Neural progenitor cell (in vitro differentiated cells): ENCODE measurements around the gene HES5. TPM values are rescaled to one million over a fixed set of nuclear protein-coding genes. Genes with fewer than 3 reads are reported as not detected.

ENCODE experiments used
- DNase-seq: peaks from one replicate; pipeline ENCODE4 v3.0.0-alpha.2; 2016; ENCODE audit warnings: low spot score
- H2AFZ ChIP-seq: fragments of 200-600 bp; sonication (generic); replicated peaks from 2 replicates; pipeline ENCODE4 v1.6.1; 2016; ENCODE audit warnings: antibody characterized with exemption
- H3F3A ChIP-seq: fragments of 200-600 bp; sonication (generic); 2 replicates; pipeline ENCODE4 v1.6.1; 2016; ENCODE audit warnings: antibody characterized with exemption, low read depth
- H3K27ac ChIP-seq: fragments of 200-600 bp; sonication (generic); 2 replicates; pipeline ENCODE4 v1.5.1; 2016; ENCODE audit warnings: mild to moderate bottlenecking
- H3K27me3 ChIP-seq: fragments of 200-600 bp; sonication (generic); 2 replicates; pipeline ENCODE4 v1.6.1; 2016; ENCODE audit warnings: mild to moderate bottlenecking, moderate library complexity
- H3K36me3 ChIP-seq: fragments of 200-600 bp; sonication (generic); 2 replicates; pipeline ENCODE4 v1.5.1; 2016
- H3K4me1 ChIP-seq: fragments of 200-600 bp; sonication (generic); 2 replicates; pipeline ENCODE4 v1.6.1; 2016; ENCODE audit warnings: mixed run types
- H3K4me2 ChIP-seq: fragments of 200-600 bp; sonication (generic); 2 replicates; pipeline ENCODE4 v1.6.1; 2016
- H3K4me3 ChIP-seq: fragments of 200-600 bp; sonication (generic); 2 replicates; pipeline ENCODE4 v1.5.1; 2016
- H3K79me2 ChIP-seq: fragments of 200-600 bp; sonication (generic); 2 replicates; pipeline ENCODE4 v1.6.1; 2016; ENCODE audit warnings: low read depth
- H3K9ac ChIP-seq: fragments of 200-600 bp; sonication (generic); 2 replicates; pipeline ENCODE4 v1.6.1; 2016
- H3K9me3 ChIP-seq: fragments of 200-600 bp; sonication (generic); 2 replicates; pipeline ENCODE4 v1.5.1; 2016; ENCODE audit warnings: low read depth
- H4K20me1 ChIP-seq: fragments of 200-600 bp; sonication (generic); 2 replicates; pipeline ENCODE4 v1.6.1; 2016; ENCODE audit warnings: low read depth
- H3K27ac Mint-ChIP-seq: 3 replicates; pipeline ENCODE4 v1.8.0; 2021; ENCODE audit warnings: mixed read lengths
- H3K27me3 Mint-ChIP-seq: 2 replicates; pipeline ENCODE4 v1.8.0; 2022; ENCODE audit warnings: low read depth, mild to moderate bottlenecking, inconsistent platforms, moderate library complexity, mixed read lengths; ENCODE audit not compliant: insufficient read depth
- H3K36me3 Mint-ChIP-seq: 3 replicates; pipeline ENCODE4 v1.8.0; 2021; ENCODE audit warnings: mixed read lengths
- H3K4me1 Mint-ChIP-seq: 3 replicates; pipeline ENCODE4 v1.8.0; 2021; ENCODE audit warnings: mixed read lengths
- H3K4me3 Mint-ChIP-seq: 3 replicates; pipeline ENCODE4 v1.8.0; 2021; ENCODE audit warnings: mild to moderate bottlenecking, moderate library complexity, mixed read lengths
- H3K9me3 Mint-ChIP-seq: 3 replicates; pipeline ENCODE4 v1.8.0; 2020; ENCODE audit warnings: mixed read lengths
- EZH2 ChIP-seq: fragments of 200-600 bp; sonication (generic); IDR thresholded peaks from 2 replicates; pipeline ENCODE4 v1.6.1; 2017; ENCODE audit warnings: antibody characterized with exemption, mild to moderate bottlenecking, moderate library complexity
- EZH2phosphoT487 ChIP-seq: fragments of 200-600 bp; sonication (generic); IDR thresholded peaks from 2 replicates; pipeline ENCODE4 v1.6.1; 2017; ENCODE audit warnings: antibody characterized with exemption
- total RNA-seq: library from RNA; depleted of rRNA; stranded (reverse); fragments of >200 nt; gene quantifications from 2 replicates; pipeline ENCODE4 v1.2.3, GENCODE V29; 2015; ENCODE audit warnings: low replicate concordance
- TF ChIP-seq, protein P1 (sequence below): fragments of 200-600 bp; sonication (generic); IDR thresholded peaks from 2 replicates; pipeline ENCODE4 v1.5.1; 2017; ENCODE audit warnings: antibody characterized with exemption, mild to moderate bottlenecking

Gene HES5
- total RNA-seq, 1 donor from 2014 or later = 6.4 TPM

- Histone ChIP-seq H3K9ac (no peak overlapping the region), H3K4me2 (peak overlapping the region; percentile 92), H3K27me3 (no peaks in the 10 kb centered on the region), H3K9me3 (no peaks in the 10 kb centered on the region), H3K27ac (peak overlapping the region; percentile 20), H3K36me3 (no peaks in the 10 kb centered on the region), H3K4me3 (peak overlapping the region; percentile 68), H3K79me2 (no peaks in the 10 kb centered on the region), H3F3A (peaks cover 55% of the 10 kb centered on the region), H3K4me1 (peaks cover 40% of the 10 kb centered on the region), H4K20me1 (peaks cover 13% of the 10 kb centered on the region), H2AFZ (no peak overlapping the region)
- peak; percentile 88 for DNase-seq
- TF ChIP-seq EZH2phosphoT487 (no peak), EZH2 (no peak)
- TF ChIP-seq, protein P1, sequence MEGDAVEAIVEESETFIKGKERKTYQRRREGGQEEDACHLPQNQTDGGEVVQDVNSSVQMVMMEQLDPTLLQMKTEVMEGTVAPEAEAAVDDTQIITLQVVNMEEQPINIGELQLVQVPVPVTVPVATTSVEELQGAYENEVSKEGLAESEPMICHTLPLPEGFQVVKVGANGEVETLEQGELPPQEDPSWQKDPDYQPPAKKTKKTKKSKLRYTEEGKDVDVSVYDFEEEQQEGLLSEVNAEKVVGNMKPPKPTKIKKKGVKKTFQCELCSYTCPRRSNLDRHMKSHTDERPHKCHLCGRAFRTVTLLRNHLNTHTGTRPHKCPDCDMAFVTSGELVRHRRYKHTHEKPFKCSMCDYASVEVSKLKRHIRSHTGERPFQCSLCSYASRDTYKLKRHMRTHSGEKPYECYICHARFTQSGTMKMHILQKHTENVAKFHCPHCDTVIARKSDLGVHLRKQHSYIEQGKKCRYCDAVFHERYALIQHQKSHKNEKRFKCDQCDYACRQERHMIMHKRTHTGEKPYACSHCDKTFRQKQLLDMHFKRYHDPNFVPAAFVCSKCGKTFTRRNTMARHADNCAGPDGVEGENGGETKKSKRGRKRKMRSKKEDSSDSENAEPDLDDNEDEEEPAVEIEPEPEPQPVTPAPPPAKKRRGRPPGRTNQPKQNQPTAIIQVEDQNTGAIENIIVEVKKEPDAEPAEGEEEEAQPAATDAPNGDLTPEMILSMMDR = peak; percentile 98
- Mint-ChIP-seq H3K4me1 (peaks cover 46% of the 10 kb centered on the region), H3K27me3 (no peaks in the 10 kb centered on the region), H3K4me3 (peak overlapping the region; percentile 91), H3K27ac (no peak overlapping the region), H3K9me3 (no peaks in the 10 kb centered on the region), H3K36me3 (no peaks in the 10 kb centered on the region)
Observed at GRCh38 chr1:2548068-2548589, 18.1 kb upstream of the HES5 start.

- Histone ChIP-seq H3K4me1 (peaks cover 47% of the 10 kb centered on the region), H4K20me1 (peaks cover 13% of the 10 kb centered on the region), H3K79me2 (no peaks in the 10 kb centered on the region), H3F3A (peaks cover 62% of the 10 kb centered on the region), H3K27me3 (no peaks in the 10 kb centered on the region), H3K27ac (peak overlapping the region; percentile 93), H3K9ac (peak overlapping the region; percentile 80), H3K4me3 (peak overlapping the region; percentile 68), H3K9me3 (no peaks in the 10 kb centered on the region), H3K4me2 (peak overlapping the region; percentile 92), H3K36me3 (no peaks in the 10 kb centered on the region), H2AFZ (no peak overlapping the region)
- peak; percentile 49 for DNase-seq
- TF ChIP-seq EZH2 (no peak), EZH2phosphoT487 (no peak)
- TF ChIP-seq, protein P1 = no peak
- Mint-ChIP-seq H3K36me3 (no peaks in the 10 kb centered on the region), H3K27ac (no peak overlapping the region), H3K4me3 (peak overlapping the region; percentile 91), H3K27me3 (no peaks in the 10 kb centered on the region), H3K4me1 (peaks cover 53% of the 10 kb centered on the region), H3K9me3 (no peaks in the 10 kb centered on the region)
Observed at GRCh38 chr1:2547210-2548067, 17.4 kb upstream of the HES5 start.

- peak overlapping the region; percentile 93 for H3K27ac ChIP-seq
- H3K4me1 ChIP-seq = peaks cover 48% of the 10 kb centered on the region
- no peaks in the 10 kb centered on the region for H3K79me2 ChIP-seq
- Mint-ChIP-seq H3K36me3 (no peaks in the 10 kb centered on the region), H3K9me3 (no peaks in the 10 kb centered on the region), H3K27me3 (no peaks in the 10 kb centered on the region), H3K27ac (peak overlapping the region; percentile 66), H3K4me3 (peak overlapping the region; percentile 91), H3K4me1 (peaks cover 54% of the 10 kb centered on the region)
- H3K4me2 ChIP-seq = peak overlapping the region; percentile 92
- peaks cover 13% of the 10 kb centered on the region for H4K20me1 ChIP-seq
- DNase-seq = peak; percentile 94
- H3K36me3 ChIP-seq = no peaks in the 10 kb centered on the region
- no peaks in the 10 kb centered on the region for H3K9me3 ChIP-seq
- peak overlapping the region; percentile 80 for H3K9ac ChIP-seq
- peaks cover 68% of the 10 kb centered on the region for H3F3A ChIP-seq
- no peak for TF ChIP-seq EZH2
- TF ChIP-seq, protein P1 = peak; percentile 20
- H3K27me3 ChIP-seq = no peaks in the 10 kb centered on the region
- peak overlapping the region; percentile 68 for H3K4me3 ChIP-seq
- no peak overlapping the region for H2AFZ ChIP-seq
Observed at GRCh38 chr1:2546515-2547209, 16.6 kb upstream of the HES5 start.
